ENCODE measurements around the gene RAB6D.
"Not testable (repeated sequence)": the region's sequence is repeated elsewhere in the genome, so short reads cannot be mapped to it uniquely, and the experiment has no call there.

The RAB6D gene

DNA sequence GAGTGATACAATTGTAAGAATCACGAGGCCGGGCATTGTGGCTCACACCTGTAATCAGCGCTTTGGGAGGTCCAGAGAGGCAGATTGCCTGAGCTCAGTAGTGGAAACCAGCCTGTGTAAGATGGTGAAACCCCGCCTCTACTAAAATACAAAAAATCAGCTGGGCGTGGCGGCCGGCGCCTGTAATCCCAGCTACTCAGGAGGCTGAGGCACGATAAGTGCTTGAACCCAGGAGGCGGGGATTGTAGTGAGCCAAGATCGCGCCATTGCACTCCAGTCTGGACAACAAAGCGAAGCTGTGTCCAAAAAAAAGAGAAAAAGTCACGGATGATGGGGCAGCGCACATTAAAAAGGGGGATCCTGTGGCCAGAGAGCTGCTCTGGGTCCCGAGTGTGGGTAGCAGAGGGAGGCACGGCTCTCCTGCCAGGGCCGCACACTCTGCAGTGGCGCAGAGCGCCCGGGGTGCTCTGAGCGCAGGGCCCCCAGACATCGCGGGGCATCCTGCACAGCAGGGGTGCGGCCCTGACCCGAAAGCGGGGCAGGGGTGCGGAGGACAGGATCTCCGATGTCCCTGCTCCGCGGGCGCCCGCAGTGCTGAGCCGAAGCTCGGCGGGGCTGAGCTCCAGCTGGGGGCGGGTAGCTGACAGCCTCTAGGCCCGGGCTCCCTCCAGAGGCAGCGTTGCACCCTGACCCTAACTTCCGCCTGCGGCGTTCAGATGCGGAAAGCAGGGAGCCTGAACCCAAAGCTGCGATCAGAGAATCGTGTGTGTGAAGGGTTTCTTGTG, 30.4 kb upstream of the RAB6D start:
- Histone ChIP-seq H3K27me3 (ENCODE audit: insufficient read depth, low read length, poor library complexity, severe bottlenecking) (no peaks in the 10 kb centered on the region), H3K4me2 (ENCODE audit: low read depth, low read length, poor library complexity, severe bottlenecking) (no peak overlapping the region), H3K79me2 (ENCODE audit: insufficient read depth, low read length) (no peaks in the 10 kb centered on the region), H3K36me3 (ENCODE audit: insufficient read depth, low read length) (no peaks in the 10 kb centered on the region), H3F3A (ENCODE audit: low read depth) (no peaks in the 10 kb centered on the region), H2AFZ (ENCODE audit: low read length) (no peak overlapping the region), H3K4me3 (ENCODE audit: low read length, poor library complexity, severe bottlenecking) (no peak overlapping the region), H3K4me1 (ENCODE audit: insufficient read depth, low read length, poor library complexity, severe bottlenecking) (no peaks in the 10 kb centered on the region), H4K20me1 (ENCODE audit: insufficient read depth, low read length, poor library complexity, severe bottlenecking) (no peaks in the 10 kb centered on the region), H3K9me2 (replicated peaks; ENCODE audit: low read depth, low read length) (no peaks in the 10 kb centered on the region), H3K9me3 (ENCODE audit: insufficient read depth, low read depth, low read length) (no peaks in the 10 kb centered on the region), H3K9ac (ENCODE audit: low read depth, low read length, poor library complexity, severe bottlenecking) (no peak overlapping the region)
- no peak for TF ChIP-seq EZH2phosphoT487 (IDR thresholded peaks at IDR 0.05; ENCODE audit: borderline replicate concordance)
- TF ChIP-seq, protein P1, sequence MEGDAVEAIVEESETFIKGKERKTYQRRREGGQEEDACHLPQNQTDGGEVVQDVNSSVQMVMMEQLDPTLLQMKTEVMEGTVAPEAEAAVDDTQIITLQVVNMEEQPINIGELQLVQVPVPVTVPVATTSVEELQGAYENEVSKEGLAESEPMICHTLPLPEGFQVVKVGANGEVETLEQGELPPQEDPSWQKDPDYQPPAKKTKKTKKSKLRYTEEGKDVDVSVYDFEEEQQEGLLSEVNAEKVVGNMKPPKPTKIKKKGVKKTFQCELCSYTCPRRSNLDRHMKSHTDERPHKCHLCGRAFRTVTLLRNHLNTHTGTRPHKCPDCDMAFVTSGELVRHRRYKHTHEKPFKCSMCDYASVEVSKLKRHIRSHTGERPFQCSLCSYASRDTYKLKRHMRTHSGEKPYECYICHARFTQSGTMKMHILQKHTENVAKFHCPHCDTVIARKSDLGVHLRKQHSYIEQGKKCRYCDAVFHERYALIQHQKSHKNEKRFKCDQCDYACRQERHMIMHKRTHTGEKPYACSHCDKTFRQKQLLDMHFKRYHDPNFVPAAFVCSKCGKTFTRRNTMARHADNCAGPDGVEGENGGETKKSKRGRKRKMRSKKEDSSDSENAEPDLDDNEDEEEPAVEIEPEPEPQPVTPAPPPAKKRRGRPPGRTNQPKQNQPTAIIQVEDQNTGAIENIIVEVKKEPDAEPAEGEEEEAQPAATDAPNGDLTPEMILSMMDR (conservative IDR thresholded peaks at IDR 0.05; ENCODE audit: low read length), result no peak

DNA sequence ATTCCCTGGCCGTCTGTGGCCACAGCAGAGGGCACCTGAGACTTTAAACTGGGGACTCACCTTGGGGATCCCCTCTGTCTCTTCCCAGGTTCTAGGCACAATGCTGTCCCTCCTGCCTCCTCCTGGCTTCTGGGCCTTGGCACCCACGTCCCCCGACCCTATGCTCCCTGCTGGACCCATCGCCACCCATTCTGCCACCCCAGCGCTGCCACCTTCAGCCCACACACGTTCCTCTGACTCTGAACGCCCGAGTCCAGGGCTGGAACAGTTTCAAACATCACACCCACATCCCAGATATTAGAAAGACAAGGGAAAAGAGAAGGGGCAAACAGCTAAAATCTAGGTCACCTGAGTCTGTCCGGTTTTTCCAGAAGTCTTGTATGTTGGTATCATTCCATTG, 28.0 kb upstream of the RAB6D start:
- not testable (repeated sequence) for H3K4me1 ChIP-seq (ENCODE audit: insufficient read depth, low read length, poor library complexity, severe bottlenecking); H4K20me1 ChIP-seq (ENCODE audit: insufficient read depth, low read length, poor library complexity, severe bottlenecking)

DNA sequence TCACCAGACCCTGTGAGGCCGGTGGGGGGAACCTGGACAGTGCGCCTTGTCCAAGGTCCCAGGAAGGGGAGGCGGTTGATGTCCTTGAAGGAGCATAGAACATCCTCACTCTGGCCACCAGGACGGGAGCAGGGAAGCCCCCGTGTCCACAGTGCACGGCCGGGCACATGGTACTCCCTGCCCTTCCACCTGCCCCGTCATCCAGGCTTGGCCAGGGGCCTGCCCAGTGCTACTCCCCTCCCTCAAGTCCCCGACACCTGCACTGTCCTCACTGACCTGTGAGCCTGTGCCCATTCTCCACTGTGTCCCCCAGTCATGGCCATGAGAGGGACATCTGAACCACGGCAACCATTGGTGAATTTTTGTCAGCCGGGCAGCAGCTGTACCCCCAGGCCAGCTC, 27.5 kb upstream of the RAB6D start:
- not testable (repeated sequence) for H3K4me3 ChIP-seq (ENCODE audit: low read length, poor library complexity, severe bottlenecking); H3K9ac ChIP-seq (ENCODE audit: low read depth, low read length, poor library complexity, severe bottlenecking); H4K20me1 ChIP-seq (ENCODE audit: insufficient read depth, low read length, poor library complexity, severe bottlenecking); H2AFZ ChIP-seq (ENCODE audit: low read length); H3F3A ChIP-seq (ENCODE audit: low read depth); H3K79me2 ChIP-seq (ENCODE audit: insufficient read depth, low read length); H3K9me2 ChIP-seq (replicated peaks; ENCODE audit: low read depth, low read length); H3K9me3 ChIP-seq (ENCODE audit: insufficient read depth, low read depth, low read length); H3K4me2 ChIP-seq (ENCODE audit: low read depth, low read length, poor library complexity, severe bottlenecking); H3K36me3 ChIP-seq (ENCODE audit: insufficient read depth, low read length); H3K4me1 ChIP-seq (ENCODE audit: insufficient read depth, low read length, poor library complexity, severe bottlenecking); H3K27me3 ChIP-seq (ENCODE audit: insufficient read depth, low read length, poor library complexity, severe bottlenecking)

More for the DNA sequence above, 28.0 kb upstream of the RAB6D start:
- H3K36me3 ChIP-seq (ENCODE audit: insufficient read depth, low read length); H3K4me2 ChIP-seq (ENCODE audit: low read depth, low read length, poor library complexity, severe bottlenecking); H3K9ac ChIP-seq (ENCODE audit: low read depth, low read length, poor library complexity, severe bottlenecking); H3K4me3 ChIP-seq (ENCODE audit: low read length, poor library complexity, severe bottlenecking); H3K9me2 ChIP-seq (replicated peaks; ENCODE audit: low read depth, low read length); H2AFZ ChIP-seq (ENCODE audit: low read length); H3K27me3 ChIP-seq (ENCODE audit: insufficient read depth, low read length, poor library complexity, severe bottlenecking); H3K9me3 ChIP-seq (ENCODE audit: insufficient read depth, low read depth, low read length); H3F3A ChIP-seq (ENCODE audit: low read depth); H3K79me2 ChIP-seq (ENCODE audit: insufficient read depth, low read length): not testable (repeated sequence)

DNA sequence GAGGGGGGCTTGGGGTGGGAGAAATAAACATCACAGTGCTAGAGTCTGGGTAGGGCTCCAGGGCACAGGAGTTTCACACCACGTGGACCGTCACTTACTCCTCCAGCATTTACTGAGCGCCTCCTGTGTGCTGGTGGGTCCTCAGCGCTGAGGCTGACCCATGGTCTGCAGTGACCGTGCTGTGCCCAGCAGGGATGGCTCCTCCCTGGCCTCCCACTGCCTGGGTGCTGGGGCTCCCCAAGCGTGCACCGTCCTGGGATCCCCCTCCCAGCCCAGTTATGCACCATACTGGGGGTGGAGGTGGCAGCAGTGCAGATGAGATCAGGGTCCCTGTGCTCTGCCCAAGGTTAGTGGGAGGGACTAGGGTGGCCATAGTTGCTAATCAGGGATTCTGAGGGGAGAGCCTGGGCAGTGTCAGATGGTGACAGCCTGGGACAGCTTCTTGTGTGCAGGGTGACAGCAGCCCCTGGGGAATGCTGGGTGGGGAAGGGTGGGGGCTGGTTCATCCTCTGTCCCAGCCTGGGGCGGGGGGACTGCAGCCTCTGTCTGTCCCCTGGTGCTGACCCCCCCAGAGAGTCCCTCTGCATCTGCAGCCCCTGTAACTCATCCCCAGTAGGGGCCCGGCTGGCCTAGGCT, 26.6 kb upstream of the RAB6D start:
- H3K4me3 ChIP-seq (ENCODE audit: low read length, poor library complexity, severe bottlenecking), result not testable (repeated sequence)

More for the DNA sequence above, 26.6 kb upstream of the RAB6D start:
- not testable (repeated sequence) for H4K20me1 ChIP-seq (ENCODE audit: insufficient read depth, low read length, poor library complexity, severe bottlenecking); H3K9ac ChIP-seq (ENCODE audit: low read depth, low read length, poor library complexity, severe bottlenecking); H3K9me3 ChIP-seq (ENCODE audit: insufficient read depth, low read depth, low read length); H3K4me1 ChIP-seq (ENCODE audit: insufficient read depth, low read length, poor library complexity, severe bottlenecking); H2AFZ ChIP-seq (ENCODE audit: low read length); H3K9me2 ChIP-seq (replicated peaks; ENCODE audit: low read depth, low read length); H3K4me2 ChIP-seq (ENCODE audit: low read depth, low read length, poor library complexity, severe bottlenecking); H3K36me3 ChIP-seq (ENCODE audit: insufficient read depth, low read length); H3F3A ChIP-seq (ENCODE audit: low read depth); H3K27me3 ChIP-seq (ENCODE audit: insufficient read depth, low read length, poor library complexity, severe bottlenecking); H3K79me2 ChIP-seq (ENCODE audit: insufficient read depth, low read length)
